Astrocyte (in vitro differentiated cells and primary cell): ENCODE results near the gene PRKAR1A.

Experiments
- CTCF ChIP-seq: IDR thresholded peaks from 2 replicates; pipeline ENCODE4 v1.5.1; 2011; ENCODE audit warnings: low read depth, mild to moderate bottlenecking, inconsistent platforms, low read length, moderate library complexity; ENCODE audit not compliant: insufficient read depth
- EZH2 ChIP-seq: IDR thresholded peaks from 2 replicates; pipeline ENCODE4 v1.6.1; 2012; ENCODE audit warnings: mild to moderate bottlenecking, low read length, inconsistent platforms; ENCODE audit not compliant: insufficient read depth

- TF ChIP-seq EZH2, result no peak
- no peak for TF ChIP-seq CTCF
Measured at GRCh38 chr17:68482576-68483041, 29.6 kb upstream of the PRKAR1A start.
